ENCODE results near the gene ACP7.
"Not testable (repeated sequence)": the region's sequence is repeated elsewhere in the genome, so short reads cannot be mapped to it uniquely, and the experiment has no call there.

The ACP7 gene

GRCh38 chr19:39140594-39140993 is 56.4 kb downstream of the ACP7 start:
- peaks cover 80% of the 10 kb centered on the region for H4K20me1 ChIP-seq (ENCODE audit: insufficient read depth, low read length)
- H3K36me3 ChIP-seq (ENCODE audit: insufficient read depth, low read length), result no peaks in the 10 kb centered on the region
- no peak overlapping the region for H2AFZ ChIP-seq (ENCODE audit: low read depth, low read length)
- H3K9ac ChIP-seq (ENCODE audit: low read depth, low read length), result no peak overlapping the region
- H3K4me1 ChIP-seq (ENCODE audit: insufficient read depth, low read length), result no peaks in the 10 kb centered on the region
- H3K27me3 ChIP-seq (ENCODE audit: insufficient read depth, low read length, poor library complexity), result no peaks in the 10 kb centered on the region
- no peak overlapping the region for H3K27ac ChIP-seq (ENCODE audit: low read length)
- no peak overlapping the region for H3K4me2 ChIP-seq (ENCODE audit: insufficient read depth, low read length)
- H3K9me3 ChIP-seq (ENCODE audit: insufficient read depth, low read length, severe bottlenecking), result no peaks in the 10 kb centered on the region
- no peak for ATAC-seq (ENCODE audit: insufficient read depth, low read depth)
- TF ChIP-seq EZH2 (IDR thresholded peaks at IDR 0.05; ENCODE audit: borderline replicate concordance, low read depth, low read length, severe bottlenecking) (no peak), CTCF (IDR thresholded peaks at IDR 0.05; ENCODE audit: borderline replicate concordance, extremely low read depth, low read length, poor library complexity, severe bottlenecking) (no peak)
- no peak overlapping the region for H3K4me3 ChIP-seq (ENCODE audit: low read depth in 1 of 2, low read length in 2 of 2)
- peaks cover 92% of the 10 kb centered on the region for H3K79me2 ChIP-seq (ENCODE audit: insufficient read depth, low read length)
- no peak for DNase-seq

GRCh38 chr19:39141929-39142328 is 57.8 kb downstream of the ACP7 start:
- H2AFZ ChIP-seq (ENCODE audit: low read depth, low read length), result no peak overlapping the region
- DNase-seq (no peak), ATAC-seq (ENCODE audit: insufficient read depth, low read depth) (no peak)
- no peak overlapping the region for H3K4me2 ChIP-seq (ENCODE audit: insufficient read depth, low read length)
- H3K79me2 ChIP-seq (ENCODE audit: insufficient read depth, low read length), result peaks cover 92% of the 10 kb centered on the region
- no peaks in the 10 kb centered on the region for H3K27me3 ChIP-seq (ENCODE audit: insufficient read depth, low read length, poor library complexity)
- peaks cover 80% of the 10 kb centered on the region for H4K20me1 ChIP-seq (ENCODE audit: insufficient read depth, low read length)
- H3K9ac ChIP-seq (ENCODE audit: low read depth, low read length), result no peak overlapping the region
- H3K4me3 ChIP-seq (ENCODE audit: low read depth in 1 of 2, low read length in 2 of 2), result no peak overlapping the region
- H3K36me3 ChIP-seq (ENCODE audit: insufficient read depth, low read length), result no peaks in the 10 kb centered on the region
- H3K27ac ChIP-seq (ENCODE audit: low read length), result no peak overlapping the region
- H3K4me1 ChIP-seq (ENCODE audit: insufficient read depth, low read length), result no peaks in the 10 kb centered on the region
- TF ChIP-seq CTCF (IDR thresholded peaks at IDR 0.05; ENCODE audit: borderline replicate concordance, extremely low read depth, low read length, poor library complexity, severe bottlenecking) (no peak), EZH2 (IDR thresholded peaks at IDR 0.05; ENCODE audit: borderline replicate concordance, low read depth, low read length, severe bottlenecking) (no peak)
- H3K9me3 ChIP-seq (ENCODE audit: insufficient read depth, low read length, severe bottlenecking), result no peaks in the 10 kb centered on the region

GRCh38 chr19:39142630-39143029 is 58.5 kb downstream of the ACP7 start:
- H3K79me2 ChIP-seq (ENCODE audit: insufficient read depth, low read length), result peaks cover 92% of the 10 kb centered on the region
- H3K4me2 ChIP-seq (ENCODE audit: insufficient read depth, low read length), result no peak overlapping the region
- TF ChIP-seq CTCF (IDR thresholded peaks at IDR 0.05; ENCODE audit: borderline replicate concordance, extremely low read depth, low read length, poor library complexity, severe bottlenecking) (no peak), EZH2 (IDR thresholded peaks at IDR 0.05; ENCODE audit: borderline replicate concordance, low read depth, low read length, severe bottlenecking) (no peak)
- no peak overlapping the region for H3K4me3 ChIP-seq (ENCODE audit: low read depth in 1 of 2, low read length in 2 of 2)
- peaks cover 79% of the 10 kb centered on the region for H4K20me1 ChIP-seq (ENCODE audit: insufficient read depth, low read length)
- H3K9me3 ChIP-seq (ENCODE audit: insufficient read depth, low read length, severe bottlenecking), result no peaks in the 10 kb centered on the region
- DNase-seq (no peak), ATAC-seq (ENCODE audit: insufficient read depth, low read depth) (no peak)
- no peak overlapping the region for H3K27ac ChIP-seq (ENCODE audit: low read length)
- H3K36me3 ChIP-seq (ENCODE audit: insufficient read depth, low read length), result no peaks in the 10 kb centered on the region
- no peaks in the 10 kb centered on the region for H3K4me1 ChIP-seq (ENCODE audit: insufficient read depth, low read length)
- no peak overlapping the region for H3K9ac ChIP-seq (ENCODE audit: low read depth, low read length)
- H3K27me3 ChIP-seq (ENCODE audit: insufficient read depth, low read length, poor library complexity), result no peaks in the 10 kb centered on the region
- H2AFZ ChIP-seq (ENCODE audit: low read depth, low read length), result no peak overlapping the region

GRCh38 chr19:39143757-39144289 is 59.7 kb downstream of the ACP7 start:
- not testable (repeated sequence) for H3K9ac ChIP-seq (ENCODE audit: low read depth, low read length); H3K36me3 ChIP-seq (ENCODE audit: insufficient read depth, low read length); H3K9me3 ChIP-seq (ENCODE audit: insufficient read depth, low read length, severe bottlenecking); H3K4me1 ChIP-seq (ENCODE audit: insufficient read depth, low read length); H3K27me3 ChIP-seq (ENCODE audit: insufficient read depth, low read length, poor library complexity); H2AFZ ChIP-seq (ENCODE audit: low read depth, low read length); ATAC-seq (ENCODE audit: insufficient read depth, low read depth); H3K27ac ChIP-seq (ENCODE audit: low read length); DNase-seq; H3K4me3 ChIP-seq (ENCODE audit: low read depth in 1 of 2, low read length in 2 of 2); H3K4me2 ChIP-seq (ENCODE audit: insufficient read depth, low read length)
- peaks cover 72% of the 10 kb centered on the region for H4K20me1 ChIP-seq (ENCODE audit: insufficient read depth, low read length)
- peaks cover 91% of the 10 kb centered on the region for H3K79me2 ChIP-seq (ENCODE audit: insufficient read depth, low read length)
